GM23338 (cell line): ENCODE measurements around the gene FHIT. TPM values are rescaled to one million over a fixed set of nuclear protein-coding genes. Genes with fewer than 3 reads are reported as not detected.

Experiments used
- CREB1 ChIP-seq: fragments of 250-450 bp; sonication (Bioruptor Pico); IDR thresholded peaks from 2 replicates; pipeline ENCODE4 v1.5.0; 2020; ENCODE audit warnings: low read depth, mild to moderate bottlenecking, moderate library complexity
- JUNB ChIP-seq: IDR thresholded peaks from one replicate; pipeline ENCODE4 v1.6.1; 2016; ENCODE audit warnings: antibody characterized with exemption; ENCODE audit not compliant: unreplicated experiment
- STAT1 ChIP-seq: IDR thresholded peaks from one replicate; pipeline ENCODE4 v1.6.1; 2016; ENCODE audit warnings: antibody characterized with exemption; ENCODE audit not compliant: unreplicated experiment
- polyA plus RNA-seq: library from polyadenylated mRNA; unstranded; fragments of >200 nt; fragmentation: Nextera tagmentation; extraction: Ambion mirVana; gene quantifications from 2 replicates; pipeline ENCODE4 v1.2.1, GENCODE V29; 2016
- total RNA-seq: library from RNA; depleted of rRNA; stranded (reverse); fragments of >200 nt; shearing (Covaris generic); gene quantifications from 2 replicates; pipeline ENCODE4 v1.2.3, GENCODE V29; 2014
- TF ChIP-seq, protein P1 (sequence below): fragments of 250-450 bp; sonication (Bioruptor Pico); IDR thresholded peaks from 2 replicates; pipeline ENCODE4 v1.5.0; 2020; ENCODE audit warnings: mild to moderate bottlenecking, moderate library complexity
- TF ChIP-seq, protein P2 (sequence below): IDR thresholded peaks from one replicate; pipeline ENCODE4 v1.6.1; 2018; ENCODE audit warnings: antibody characterized with exemption; ENCODE audit not compliant: unreplicated experiment
- TF ChIP-seq, protein P3 (sequence below), 2 experiments: fragments of 200-600 bp in 1 of 2; sonication (generic) in 1 of 2; conservative IDR thresholded peaks; 2 replicates each; pipeline versions ENCODE4 v1.5.1 to v1.6.1; 2016 to 2017; ENCODE audit warnings: antibody characterized with exemption in 2 of 2, low read depth in 2 of 2, mild to moderate bottlenecking in 2 of 2, moderate library complexity in 1 of 2

Gene FHIT
- total and polyA plus RNA-seq, 2 experiments from 2014 or later, result 3.0 to 8.3 TPM

DNA sequence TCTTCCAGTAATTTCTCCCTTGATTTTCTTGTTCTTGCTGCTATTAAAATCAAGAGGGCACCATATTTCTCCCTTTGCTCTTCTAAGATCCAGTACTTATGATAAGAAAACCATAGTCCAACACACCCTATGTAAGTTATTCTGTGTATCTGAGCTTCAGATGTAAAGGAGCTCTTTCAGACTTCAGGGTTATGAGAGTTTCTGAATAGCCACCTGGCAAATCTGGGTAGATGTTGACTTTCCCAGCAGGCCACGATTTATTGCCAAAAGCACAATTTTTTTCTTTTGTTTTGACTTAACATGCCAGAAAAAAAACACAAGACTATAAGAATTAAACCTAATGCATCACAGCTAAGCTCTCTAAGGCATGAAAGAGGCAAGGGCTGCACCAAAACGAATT lies 1045.0 kb downstream of the FHIT start (continued):
- TF ChIP-seq, protein P1, sequence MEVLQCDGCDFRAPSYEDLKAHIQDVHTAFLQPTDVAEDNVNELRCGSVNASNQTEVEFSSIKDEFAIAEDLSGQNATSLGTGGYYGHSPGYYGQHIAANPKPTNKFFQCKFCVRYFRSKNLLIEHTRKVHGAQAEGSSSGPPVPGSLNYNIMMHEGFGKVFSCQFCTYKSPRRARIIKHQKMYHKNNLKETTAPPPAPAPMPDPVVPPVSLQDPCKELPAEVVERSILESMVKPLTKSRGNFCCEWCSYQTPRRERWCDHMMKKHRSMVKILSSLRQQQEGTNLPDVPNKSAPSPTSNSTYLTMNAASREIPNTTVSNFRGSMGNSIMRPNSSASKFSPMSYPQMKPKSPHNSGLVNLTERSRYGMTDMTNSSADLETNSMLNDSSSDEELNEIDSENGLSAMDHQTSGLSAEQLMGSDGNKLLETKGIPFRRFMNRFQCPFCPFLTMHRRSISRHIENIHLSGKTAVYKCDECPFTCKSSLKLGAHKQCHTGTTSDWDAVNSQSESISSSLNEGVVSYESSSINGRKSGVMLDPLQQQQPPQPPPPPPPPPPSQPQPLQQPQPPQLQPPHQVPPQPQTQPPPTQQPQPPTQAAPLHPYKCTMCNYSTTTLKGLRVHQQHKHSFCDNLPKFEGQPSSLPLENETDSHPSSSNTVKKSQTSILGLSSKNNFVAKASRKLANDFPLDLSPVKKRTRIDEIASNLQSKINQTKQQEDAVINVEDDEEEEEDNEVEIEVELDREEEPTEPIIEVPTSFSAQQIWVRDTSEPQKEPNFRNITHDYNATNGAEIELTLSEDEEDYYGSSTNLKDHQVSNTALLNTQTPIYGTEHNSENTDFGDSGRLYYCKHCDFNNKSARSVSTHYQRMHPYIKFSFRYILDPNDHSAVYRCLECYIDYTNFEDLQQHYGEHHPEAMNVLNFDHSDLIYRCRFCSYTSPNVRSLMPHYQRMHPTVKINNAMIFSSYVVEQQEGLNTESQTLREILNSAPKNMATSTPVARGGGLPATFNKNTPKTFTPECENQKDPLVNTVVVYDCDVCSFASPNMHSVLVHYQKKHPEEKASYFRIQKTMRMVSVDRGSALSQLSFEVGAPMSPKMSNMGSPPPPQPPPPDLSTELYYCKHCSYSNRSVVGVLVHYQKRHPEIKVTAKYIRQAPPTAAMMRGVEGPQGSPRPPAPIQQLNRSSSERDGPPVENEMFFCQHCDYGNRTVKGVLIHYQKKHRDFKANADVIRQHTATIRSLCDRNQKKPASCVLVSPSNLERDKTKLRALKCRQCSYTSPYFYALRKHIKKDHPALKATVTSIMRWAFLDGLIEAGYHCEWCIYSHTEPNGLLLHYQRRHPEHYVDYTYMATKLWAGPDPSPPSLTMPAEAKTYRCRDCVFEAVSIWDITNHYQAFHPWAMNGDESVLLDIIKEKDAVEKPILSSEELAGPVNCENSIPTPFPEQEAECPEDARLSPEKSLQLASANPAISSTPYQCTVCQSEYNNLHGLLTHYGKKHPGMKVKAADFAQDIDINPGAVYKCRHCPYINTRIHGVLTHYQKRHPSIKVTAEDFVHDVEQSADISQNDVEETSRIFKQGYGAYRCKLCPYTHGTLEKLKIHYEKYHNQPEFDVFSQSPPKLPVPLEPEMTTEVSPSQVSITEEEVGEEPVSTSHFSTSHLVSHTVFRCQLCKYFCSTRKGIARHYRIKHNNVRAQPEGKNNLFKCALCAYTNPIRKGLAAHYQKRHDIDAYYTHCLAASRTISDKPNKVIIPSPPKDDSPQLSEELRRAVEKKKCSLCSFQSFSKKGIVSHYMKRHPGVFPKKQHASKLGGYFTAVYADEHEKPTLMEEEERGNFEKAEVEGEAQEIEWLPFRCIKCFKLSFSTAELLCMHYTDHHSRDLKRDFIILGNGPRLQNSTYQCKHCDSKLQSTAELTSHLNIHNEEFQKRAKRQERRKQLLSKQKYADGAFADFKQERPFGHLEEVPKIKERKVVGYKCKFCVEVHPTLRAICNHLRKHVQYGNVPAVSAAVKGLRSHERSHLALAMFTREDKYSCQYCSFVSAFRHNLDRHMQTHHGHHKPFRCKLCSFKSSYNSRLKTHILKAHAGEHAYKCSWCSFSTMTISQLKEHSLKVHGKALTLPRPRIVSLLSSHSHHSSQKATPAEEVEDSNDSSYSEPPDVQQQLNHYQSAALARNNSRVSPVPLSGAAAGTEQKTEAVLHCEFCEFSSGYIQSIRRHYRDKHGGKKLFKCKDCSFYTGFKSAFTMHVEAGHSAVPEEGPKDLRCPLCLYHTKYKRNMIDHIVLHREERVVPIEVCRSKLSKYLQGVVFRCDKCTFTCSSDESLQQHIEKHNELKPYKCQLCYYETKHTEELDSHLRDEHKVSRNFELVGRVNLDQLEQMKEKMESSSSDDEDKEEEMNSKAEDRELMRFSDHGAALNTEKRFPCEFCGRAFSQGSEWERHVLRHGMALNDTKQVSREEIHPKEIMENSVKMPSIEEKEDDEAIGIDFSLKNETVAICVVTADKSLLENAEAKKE (CRISPR knock-in tag), result no peak
- TF ChIP-seq CREB1 (CRISPR knock-in tag) (no peak), JUNB (no peak), STAT1 (no peak)
- TF ChIP-seq, protein P2, sequence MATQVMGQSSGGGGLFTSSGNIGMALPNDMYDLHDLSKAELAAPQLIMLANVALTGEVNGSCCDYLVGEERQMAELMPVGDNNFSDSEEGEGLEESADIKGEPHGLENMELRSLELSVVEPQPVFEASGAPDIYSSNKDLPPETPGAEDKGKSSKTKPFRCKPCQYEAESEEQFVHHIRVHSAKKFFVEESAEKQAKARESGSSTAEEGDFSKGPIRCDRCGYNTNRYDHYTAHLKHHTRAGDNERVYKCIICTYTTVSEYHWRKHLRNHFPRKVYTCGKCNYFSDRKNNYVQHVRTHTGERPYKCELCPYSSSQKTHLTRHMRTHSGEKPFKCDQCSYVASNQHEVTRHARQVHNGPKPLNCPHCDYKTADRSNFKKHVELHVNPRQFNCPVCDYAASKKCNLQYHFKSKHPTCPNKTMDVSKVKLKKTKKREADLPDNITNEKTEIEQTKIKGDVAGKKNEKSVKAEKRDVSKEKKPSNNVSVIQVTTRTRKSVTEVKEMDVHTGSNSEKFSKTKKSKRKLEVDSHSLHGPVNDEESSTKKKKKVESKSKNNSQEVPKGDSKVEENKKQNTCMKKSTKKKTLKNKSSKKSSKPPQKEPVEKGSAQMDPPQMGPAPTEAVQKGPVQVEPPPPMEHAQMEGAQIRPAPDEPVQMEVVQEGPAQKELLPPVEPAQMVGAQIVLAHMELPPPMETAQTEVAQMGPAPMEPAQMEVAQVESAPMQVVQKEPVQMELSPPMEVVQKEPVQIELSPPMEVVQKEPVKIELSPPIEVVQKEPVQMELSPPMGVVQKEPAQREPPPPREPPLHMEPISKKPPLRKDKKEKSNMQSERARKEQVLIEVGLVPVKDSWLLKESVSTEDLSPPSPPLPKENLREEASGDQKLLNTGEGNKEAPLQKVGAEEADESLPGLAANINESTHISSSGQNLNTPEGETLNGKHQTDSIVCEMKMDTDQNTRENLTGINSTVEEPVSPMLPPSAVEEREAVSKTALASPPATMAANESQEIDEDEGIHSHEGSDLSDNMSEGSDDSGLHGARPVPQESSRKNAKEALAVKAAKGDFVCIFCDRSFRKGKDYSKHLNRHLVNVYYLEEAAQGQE, result no peak
- TF ChIP-seq, protein P3, sequence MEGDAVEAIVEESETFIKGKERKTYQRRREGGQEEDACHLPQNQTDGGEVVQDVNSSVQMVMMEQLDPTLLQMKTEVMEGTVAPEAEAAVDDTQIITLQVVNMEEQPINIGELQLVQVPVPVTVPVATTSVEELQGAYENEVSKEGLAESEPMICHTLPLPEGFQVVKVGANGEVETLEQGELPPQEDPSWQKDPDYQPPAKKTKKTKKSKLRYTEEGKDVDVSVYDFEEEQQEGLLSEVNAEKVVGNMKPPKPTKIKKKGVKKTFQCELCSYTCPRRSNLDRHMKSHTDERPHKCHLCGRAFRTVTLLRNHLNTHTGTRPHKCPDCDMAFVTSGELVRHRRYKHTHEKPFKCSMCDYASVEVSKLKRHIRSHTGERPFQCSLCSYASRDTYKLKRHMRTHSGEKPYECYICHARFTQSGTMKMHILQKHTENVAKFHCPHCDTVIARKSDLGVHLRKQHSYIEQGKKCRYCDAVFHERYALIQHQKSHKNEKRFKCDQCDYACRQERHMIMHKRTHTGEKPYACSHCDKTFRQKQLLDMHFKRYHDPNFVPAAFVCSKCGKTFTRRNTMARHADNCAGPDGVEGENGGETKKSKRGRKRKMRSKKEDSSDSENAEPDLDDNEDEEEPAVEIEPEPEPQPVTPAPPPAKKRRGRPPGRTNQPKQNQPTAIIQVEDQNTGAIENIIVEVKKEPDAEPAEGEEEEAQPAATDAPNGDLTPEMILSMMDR (conservative IDR thresholded peaks at IDR 0.05; ENCODE audit: low read depth in 2 of 2), result no peak
